Stimulated activated CD4-positive, alpha-beta T cell treated with anti-CD3 and anti-CD28 coated beads, TNF-alpha, amount 100 ng/mL, for 24 hours (primary cell): Measurements from ENCODE around the gene RRP1.

ENCODE experiments used
- DNase-seq, 3 experiments: peaks; one replicate each; pipeline ENCODE4 v3.0.0-alpha.2; 2020; ENCODE audit warnings: low read depth in 3 of 3

RRP1 gene

DNA sequence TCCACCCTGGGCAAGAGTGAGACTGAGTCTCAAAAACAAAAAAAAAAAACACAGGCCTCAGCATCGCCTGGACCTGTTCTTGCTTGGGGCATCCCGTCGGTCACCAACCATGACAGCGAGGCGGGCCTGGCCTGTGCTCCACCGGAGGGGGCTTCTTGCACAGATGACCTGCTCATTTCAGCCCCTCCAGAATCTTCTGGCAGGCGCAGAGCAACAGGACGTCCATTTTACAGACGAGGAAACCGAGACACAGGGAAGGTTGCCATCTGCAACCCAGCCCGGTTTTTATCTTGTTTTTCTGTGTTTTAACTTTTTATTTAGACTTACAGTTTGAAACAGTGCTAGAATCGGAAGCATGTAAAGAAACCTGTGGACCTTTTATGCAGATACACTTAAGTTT, 14.2 kb upstream of the RRP1 start:
- DNase-seq, result no peak

DNA sequence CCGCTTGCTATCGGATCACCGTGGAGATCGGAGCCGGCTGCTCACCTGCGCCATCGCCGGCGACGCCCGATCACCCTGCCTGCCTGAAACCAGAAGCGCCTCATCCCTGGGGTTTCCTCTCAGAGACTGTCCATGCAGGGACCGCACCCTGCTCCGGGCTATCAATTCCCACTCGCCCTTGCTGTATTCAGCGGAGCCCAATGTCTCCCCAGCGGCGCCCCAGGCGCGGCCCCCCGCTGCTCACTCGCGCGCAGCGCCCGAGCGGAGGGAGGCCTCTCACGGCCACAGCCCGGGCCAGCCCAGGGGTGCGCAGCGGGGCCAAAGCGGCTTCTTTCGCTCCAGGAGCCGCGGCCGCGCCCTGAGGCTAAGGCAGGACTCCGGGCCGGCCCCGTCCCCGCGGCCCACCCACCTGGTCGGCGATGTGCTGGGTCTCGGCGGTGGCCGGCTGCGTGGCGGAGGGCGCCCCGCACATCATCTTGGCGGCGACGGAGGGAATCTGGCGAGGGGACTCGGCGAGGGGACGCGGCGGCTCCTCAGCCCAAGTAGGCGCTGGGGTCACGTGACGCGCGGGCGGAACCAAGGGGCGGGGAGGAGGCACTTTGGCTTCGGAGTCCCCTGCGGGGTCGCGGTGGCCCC, 13.5 kb upstream of the RRP1 start, which contains the start of gene CSTB:
CSTB (minus strand) TSS at position 514 of the 636 bp plus-strand sequence; CDS start at position 475, 39 bp downstream.
- DNase-seq, result peak; percentile 51 to 80 (median 71)

DNA sequence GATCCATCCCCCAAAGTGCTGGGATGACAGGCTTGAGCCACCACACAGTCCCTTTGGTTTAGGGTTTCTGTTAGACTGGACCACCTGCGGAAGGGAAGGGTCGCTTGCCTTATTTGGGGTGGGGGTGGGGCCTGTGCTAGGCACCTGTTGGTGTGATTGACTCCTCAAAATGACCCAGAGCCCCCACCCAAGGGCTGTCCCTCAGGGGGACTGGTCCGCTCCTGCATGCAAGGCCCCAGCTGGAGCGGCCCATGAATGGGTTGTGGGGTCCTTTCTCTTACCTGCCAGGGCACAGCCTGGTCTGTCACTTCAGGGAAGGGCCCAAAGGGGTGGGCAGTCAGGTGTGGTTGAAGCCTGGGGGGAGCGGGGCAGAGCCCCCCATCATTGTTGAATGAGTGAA, 11.4 kb upstream of the RRP1 start:
- DNase-seq, result no peak

DNA sequence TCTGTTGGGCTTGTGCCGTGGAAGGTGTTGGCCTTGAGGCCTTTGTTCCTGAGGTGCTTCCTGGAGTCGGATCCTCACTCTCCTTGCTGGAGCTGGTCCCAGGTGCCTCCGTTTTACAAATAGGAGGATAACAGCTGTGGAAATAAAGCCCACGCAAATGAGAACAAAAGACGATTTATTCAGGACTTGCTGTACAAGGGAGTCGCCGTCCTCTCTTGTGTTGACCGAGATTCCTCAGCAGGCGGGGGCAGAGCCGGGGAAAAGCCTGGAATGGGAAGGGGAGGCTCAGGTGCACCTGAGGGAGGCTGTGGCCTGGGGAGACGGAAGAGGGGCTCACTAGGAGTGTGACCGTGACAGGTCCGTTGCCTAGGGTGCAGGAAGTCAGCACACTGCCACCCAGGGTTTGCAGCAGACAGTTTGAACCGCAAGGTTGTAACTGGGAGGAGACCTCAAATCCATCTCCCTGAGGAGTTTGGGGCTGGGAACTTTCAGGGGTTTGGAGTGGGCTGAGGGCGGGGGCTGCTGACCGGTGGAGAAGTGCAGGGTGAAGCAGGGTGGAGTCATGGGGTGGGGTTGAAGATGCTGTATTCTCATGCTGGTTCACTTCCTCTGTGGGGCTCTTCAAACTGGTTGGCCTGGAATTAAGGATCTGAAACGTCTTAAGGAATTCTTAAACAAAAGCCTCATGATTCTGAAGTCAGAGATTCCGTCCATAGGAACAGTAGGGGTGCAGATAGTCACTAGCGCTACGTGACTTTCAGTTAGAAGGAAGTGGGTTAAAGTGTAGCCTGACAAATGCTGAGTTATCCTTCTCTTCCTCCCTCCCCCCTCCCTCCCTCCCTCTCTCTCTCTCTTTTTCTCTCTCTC, 10.7 kb upstream of the RRP1 start:
- DNase-seq, result no peak

DNA sequence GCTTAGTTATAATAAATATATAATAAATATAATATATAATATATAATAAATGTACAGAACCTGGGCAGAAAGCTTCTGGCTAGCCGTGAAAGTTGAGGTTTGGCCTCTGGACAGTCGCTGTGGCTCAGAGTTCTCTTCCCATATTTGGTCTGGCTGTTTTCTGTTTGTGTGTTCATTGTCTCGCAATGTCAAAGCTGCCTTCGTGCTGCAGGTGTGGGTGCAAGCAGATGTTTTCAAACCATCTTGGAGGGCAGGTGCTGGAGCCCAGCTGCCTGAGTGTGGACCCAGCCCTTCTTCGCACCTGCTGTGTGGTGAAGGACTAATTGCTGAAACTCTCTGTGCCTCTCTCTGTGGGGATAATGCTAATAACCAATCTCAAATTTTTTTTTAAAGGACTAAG, 9.7 kb upstream of the RRP1 start:
- DNase-seq, result no peak

DNA sequence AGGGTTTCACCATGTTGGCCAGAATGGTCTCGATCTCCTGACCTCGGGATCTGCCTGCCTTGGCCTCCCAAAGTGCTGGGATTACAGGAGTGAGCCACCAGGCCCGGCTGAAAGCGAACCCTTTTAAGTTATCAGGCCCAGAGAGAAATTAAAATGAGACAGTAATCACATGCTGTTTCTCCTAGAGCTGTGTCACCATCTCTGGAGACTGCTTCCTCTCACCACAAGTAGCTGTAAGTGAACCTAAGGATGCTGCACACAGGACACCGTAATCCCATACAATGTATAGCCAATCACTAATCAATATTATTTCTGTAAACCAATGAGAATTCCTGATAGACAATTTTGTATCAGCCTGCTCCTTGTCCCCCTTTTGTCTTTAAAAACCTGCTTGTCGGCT, 7.5 kb upstream of the RRP1 start:
- DNase-seq, result no peak

DNA sequence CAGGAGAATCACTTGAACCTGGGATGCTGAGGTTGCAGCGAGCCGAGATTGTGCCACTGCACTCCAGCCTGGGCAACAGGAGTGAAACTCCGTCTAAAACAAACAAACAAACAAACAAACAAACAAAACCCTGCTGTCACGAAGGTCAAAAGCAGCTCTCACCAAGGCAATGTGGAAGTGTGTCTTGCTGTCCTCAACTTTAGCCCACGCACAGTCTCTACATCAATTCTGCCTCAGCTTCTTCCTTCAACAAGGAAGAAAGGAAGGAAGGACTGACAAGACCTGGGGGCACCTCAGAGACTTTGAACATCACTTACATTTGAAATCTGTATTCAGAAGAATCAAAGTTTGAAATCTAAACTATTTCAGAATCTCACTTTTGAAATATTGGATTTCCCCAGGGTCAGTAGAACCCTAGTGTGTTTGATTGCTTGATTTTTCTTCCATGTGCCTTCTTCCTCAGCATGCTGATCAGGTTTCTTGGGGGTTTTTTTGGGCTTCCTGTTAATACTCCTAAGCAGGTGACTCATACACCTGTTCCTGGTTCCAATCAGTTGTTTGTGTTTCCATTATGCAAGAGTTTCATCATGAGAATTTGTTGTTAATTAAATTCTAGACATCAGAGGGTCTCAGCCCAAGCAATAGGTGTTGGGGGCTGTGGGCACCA, 6.8 kb upstream of the RRP1 start:
- DNase-seq, result no peak

DNA sequence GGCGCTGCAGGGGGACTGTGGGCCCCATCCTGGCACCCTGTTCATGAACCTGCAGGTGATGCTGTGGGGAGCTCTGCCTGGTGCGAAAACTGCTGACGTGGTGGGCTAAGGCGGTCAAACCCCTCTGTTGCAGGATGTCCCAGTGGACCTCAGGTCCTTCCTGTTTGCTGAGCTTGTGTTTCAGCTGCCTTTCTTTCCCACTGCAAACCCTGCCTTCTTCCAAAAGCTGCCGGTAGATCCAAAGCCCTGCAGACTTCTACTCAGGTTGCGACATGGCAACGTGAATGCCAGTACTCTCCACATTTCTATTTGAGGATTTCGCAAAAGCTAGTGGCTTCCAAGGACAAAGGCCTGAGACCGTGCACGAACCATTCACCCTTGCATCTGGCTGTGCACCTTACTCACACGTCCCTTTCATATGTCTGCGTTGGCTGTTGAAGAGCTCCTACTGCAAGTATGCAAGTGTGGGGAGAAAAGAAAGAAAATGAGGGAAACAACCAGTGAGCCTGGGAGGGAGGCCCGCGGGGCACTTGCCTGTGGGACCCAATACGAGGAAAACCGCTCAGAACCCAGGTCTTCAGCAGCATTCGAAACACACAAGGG, 6.2 kb upstream of the RRP1 start:
- DNase-seq, result no peak

DNA sequence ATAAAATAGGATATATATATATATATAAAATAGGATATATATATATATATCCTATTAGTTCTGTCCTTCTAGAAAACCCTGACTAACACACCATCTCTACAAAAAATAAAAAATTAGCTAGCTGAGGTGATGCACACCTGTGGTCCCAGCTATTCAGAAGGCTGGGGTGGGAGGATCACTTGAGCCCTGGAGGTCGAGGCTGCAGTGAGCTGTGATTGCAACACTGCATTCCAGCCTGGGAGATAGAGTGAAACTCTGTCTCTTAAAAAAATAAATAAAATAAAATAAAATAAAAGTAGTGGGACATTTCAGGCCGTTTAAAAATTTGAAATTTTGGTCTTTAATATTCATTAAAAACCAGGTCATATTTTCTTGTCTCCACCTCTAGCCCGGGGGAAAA, 4.2 kb upstream of the RRP1 start:
- no peak for DNase-seq

DNA sequence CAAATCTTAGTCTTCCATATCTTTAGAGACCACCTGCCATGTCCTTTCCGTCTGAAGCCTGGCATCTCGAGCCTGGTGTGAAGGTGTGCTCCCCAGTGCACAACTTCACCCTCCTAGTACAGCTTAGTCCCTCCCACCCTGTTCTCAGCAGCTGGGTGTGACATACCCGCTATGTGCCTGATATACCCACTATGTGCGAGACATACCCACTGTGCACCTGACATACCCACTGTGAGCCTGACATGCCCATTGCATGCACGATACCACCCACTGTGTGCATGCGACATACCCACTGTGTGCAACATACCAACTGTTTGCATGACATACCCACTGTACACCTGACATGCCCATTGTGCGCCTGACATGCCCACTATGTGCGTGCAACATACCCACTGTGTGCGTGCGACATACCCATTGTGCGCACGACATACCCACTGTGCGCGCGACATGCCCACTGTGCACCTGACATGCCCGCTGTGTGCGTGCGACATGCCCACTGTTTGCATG, 3.0 kb upstream of the RRP1 start:
- DNase-seq, result no peak

DNA sequence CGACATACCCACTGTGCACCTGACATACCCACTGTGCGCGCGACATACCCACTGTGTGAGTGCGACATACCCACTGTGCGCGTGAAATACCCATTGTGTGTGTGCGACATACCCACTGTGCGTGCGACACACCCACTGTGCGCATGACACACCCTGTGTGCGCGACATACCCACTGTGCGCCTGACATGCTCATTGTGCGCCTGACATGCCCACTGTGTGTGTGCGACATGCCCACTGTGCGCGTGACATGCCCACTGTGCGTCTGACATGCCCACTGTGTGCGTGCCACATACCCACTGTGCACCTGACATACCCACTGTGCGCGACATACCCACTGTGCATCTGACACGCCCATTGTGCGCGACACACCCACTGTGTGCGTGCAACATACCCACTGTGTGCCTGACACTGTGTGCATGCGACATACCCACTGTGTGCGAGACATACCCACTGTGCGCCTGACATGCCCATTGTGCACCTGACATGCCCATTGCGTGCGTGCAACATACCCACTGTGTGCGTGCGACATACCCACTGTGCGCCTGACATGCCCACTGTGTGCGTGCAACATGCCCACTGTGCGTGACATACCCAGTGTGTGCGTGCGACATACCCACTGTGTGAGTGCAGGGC, 2.5 kb upstream of the RRP1 start:
- no peak for DNase-seq

DNA sequence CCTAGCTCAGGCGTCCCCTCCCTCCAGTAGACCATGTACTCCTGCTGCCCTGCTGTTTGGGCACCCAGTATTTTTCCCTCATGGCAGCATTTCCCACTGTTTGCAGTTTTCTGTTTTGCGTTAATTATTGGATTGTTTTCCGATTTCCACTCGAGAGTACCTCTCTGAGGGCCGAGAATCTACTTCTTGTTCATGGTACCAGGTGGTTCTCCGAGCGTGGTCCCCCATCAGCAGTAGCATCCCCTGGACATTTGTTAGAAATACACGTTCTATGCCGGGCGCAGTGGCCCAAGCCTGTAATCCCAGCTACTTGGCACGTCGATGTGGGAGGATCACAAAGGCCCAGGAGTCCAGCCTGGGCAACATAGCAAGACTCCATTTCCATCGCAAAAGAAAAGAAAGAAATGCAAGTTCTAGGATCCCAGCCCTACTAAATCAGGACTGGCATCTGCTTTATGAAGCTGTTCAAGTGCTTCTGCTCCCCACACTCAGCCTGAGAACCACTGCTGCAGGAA, 690 bp downstream of the RRP1 start:
- no peak for DNase-seq

DNA sequence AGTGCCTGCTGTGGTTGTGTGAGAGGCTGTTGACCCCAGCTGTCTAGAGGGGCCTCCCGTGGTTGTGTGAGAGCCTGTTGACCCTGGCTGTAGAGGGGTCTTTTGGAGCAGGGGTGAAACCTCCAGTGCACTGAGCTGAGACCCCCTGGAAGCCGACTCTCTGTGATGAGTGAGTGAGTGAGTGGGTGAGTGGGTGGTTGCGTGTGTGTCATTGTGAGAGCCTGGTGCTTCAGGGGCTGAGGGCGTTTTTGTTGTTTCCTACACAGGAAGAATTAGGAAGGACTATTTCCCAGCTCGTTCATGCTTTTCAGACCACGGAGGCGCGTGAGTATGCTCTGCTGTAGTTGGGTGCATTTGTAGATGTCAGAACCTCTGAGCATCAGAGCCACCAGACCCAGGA, 3.0 kb downstream of the RRP1 start:
- DNase-seq, result no peak

DNA sequence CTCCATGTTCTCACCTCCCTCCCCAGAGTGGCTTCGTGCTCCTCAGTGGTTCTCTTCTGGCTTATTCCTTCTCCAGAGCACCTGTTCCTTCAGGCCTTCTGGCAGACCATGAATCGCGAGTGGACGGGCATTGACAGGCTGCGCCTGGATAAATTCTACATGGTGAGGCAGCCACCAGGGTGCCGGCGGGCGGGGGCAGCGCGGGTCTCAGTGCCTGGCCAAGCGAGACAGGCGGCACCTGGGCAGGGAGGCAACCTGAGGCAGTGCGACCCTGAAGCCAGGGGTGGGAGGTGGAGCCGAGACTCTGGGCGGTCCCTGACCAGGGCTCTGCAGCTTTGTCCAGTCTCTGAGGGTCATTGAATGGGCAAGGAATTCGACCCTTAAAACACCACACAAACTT, 3.9 kb downstream of the RRP1 start:
- no peak for DNase-seq

DNA sequence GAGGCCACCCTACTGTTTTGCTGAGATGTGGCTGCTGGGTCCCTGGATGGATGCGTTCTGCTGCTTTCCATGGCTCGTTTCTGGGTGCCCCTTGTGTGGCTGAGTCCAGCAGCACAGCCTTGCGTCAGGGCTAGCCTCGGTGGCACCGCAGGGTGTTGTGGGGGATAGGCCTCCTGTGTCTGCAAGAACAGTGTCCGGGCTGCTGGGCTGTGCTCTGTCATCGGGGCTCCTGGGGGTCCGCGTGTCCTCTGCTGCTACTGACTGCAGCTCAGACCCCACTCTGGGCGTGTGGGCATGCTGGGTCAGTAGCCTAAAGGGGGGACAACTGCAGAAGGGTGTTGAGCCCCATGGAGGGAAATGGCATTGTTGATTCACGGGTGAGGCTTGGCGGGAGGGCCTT, 4.9 kb downstream of the RRP1 start:
- no peak for DNase-seq

DNA sequence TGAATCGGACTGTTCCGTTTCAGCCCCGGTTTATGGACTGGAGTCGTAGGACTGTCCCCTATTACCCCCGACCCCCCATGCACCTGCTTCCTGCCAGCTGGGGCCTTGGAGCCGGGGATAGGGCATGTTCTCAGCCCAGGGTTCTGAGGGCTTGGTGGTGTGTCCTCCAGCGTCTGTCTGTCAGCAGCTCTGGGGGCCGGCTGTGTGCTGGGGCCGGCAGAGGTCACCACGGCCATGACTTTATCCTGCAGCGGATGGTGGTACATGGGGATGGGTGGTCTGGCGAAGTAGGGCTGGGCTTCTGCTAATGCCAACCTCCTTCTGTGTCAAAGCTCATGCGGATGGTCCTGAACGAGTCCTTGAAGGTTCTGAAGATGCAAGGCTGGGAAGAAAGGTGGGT, 5.5 kb downstream of the RRP1 start:
- DNase-seq, result no peak

DNA sequence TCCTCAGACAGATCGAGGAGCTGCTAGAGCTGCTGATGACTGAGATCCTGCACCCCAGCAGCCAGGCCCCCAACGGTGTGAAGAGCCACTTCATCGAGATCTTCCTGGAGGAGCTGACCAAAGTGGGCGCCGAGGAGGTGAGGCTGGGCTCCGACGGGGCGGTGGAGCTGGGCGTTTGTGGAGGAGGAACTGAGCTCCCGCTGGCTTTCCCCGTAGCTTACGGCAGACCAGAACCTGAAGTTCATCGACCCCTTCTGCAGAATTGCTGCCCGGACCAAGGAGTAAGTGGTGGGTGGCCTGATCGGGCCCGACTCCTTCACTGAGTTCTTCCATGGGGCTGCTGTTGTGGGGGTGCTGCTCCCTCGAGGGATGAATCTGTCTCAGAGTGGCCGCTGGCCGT, 8.0 kb downstream of the RRP1 start:
- DNase-seq, result no peak

DNA sequence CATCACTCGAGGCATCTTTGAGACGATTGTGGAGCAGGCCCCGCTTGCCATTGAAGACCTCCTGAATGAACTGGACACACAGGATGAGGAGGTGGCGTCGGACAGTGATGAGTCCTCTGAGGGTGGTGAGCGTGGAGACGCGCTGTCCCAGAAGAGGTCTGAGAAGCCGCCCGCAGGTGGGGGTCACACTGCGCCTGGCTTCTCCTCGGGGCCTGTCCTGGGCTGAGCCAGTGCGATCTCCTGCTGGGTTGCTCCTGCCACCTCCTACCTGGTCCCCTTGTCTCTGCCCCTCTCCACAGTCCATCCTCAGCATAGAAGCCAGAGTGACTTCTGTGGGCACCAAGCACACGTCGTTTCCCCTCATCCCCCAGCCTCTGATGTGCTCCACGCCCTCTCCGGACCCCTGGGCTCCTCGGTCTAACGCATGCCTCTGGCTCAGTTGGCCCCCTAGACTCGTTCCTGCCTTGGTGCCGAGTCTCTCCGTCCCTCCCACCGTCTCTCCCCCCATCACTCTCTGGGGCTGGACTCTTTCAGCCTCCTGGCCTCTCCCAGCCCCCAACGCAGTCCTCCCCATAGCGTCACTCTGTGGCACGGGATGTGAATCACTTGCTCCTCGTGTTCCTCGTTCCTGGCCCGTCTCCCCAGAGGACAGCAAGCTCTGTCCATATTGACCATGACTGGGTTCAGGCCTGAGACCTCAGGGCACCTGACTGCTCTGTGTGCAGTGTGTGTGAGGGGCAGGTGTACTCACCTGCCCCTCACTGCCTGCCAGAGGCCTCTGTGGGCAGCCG, 8.7 kb downstream of the RRP1 start:
- DNase-seq, result no peak

DNA sequence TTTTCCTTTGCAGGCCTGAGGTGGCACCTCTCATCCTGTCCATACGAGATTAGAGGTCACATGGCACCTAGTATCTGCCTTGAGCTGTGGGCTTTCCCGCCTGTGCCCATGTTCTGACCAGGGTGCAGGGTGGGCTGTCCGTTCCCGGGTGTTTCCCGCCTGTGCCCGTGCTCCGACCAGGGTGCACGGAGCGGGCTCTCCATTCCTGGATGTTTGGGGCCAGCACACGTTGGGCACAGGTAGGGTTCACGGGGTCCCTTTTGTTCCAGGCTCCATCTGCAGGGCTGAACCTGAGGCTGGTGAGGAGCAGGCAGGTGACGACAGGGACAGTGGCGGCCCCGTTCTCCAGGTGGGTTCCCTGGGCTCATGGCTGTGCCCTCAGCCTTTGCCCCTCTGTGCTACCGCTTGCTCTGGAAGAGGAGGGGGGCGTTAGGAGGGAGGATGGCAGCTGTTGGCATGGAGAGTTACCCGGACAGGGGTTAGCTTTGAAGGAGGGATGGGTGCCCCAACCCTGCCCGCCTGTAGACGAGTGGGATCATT, 10.0 kb downstream of the RRP1 start:
- no peak for DNase-seq

DNA sequence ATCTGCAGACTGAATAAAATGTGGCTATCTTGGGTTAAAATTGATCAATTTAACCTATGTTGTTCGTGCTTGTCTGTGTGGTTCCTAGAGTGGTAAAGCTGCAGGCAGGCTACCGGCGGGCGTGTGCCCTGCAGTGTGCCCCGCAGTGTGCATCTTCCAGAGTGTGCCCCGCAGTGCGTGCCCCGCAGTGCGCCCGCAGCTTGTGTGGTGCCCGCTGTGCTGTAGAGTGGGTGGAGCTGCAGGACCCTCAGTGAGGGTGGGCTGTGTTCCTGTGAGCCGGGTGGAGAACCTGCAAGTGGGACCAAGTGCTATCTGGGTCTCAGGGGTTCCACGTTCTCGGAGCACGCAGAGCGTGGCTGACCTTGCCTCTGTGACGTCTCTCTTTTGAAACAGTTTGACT, 10.7 kb downstream of the RRP1 start:
- DNase-seq, result no peak
